Measurements from ENCODE around the gene ARHGEF12. TPM values are rescaled to one million over a fixed set of nuclear protein-coding genes. Genes with fewer than 3 reads are reported as not detected.

Gene ARHGEF12
- total RNA-seq, 1 donor from 2014 or later, result 114 TPM

- H3K27ac Mint-ChIP-seq (ENCODE audit: unreplicated experiment), result no peak overlapping the region
Measured at GRCh38 chr11:120381401-120381800, 45.2 kb downstream of the ARHGEF12 start.

GRCh38 chr11:120383518-120384155 is 47.4 kb downstream of the ARHGEF12 start:
- H3K9me3 Mint-ChIP-seq (ENCODE audit: unreplicated experiment), result peaks cover 3% of the 10 kb centered on the region
- peaks cover 92% of the 10 kb centered on the region for H3K4me1 Mint-ChIP-seq (ENCODE audit: unreplicated experiment)
- no peak for TF ChIP-seq CTCF (IDR thresholded peaks at IDR 0.05)

More at GRCh38 chr11:120381401-120381800, 45.2 kb downstream of the ARHGEF12 start:
- Mint-ChIP-seq H3K27me3 (ENCODE audit: unreplicated experiment) (no peaks in the 10 kb centered on the region), H3K36me3 (ENCODE audit: unreplicated experiment) (peaks cover 10% of the 10 kb centered on the region), H3K9me3 (ENCODE audit: unreplicated experiment) (peaks cover 10% of the 10 kb centered on the region), H3K4me1 (ENCODE audit: unreplicated experiment) (peaks cover 82% of the 10 kb centered on the region), H3K4me3 (ENCODE audit: unreplicated experiment) (no peak overlapping the region)
- DNase-seq (ENCODE audit: extremely low spot score, unreplicated experiment), result no peak
- no peak for TF ChIP-seq CTCF (IDR thresholded peaks at IDR 0.05)

GRCh38 chr11:120384476-120384875 is 48.3 kb downstream of the ARHGEF12 start:
- Mint-ChIP-seq H3K36me3 (ENCODE audit: unreplicated experiment) (peaks cover 2% of the 10 kb centered on the region), H3K4me3 (ENCODE audit: unreplicated experiment) (no peak overlapping the region), H3K27me3 (ENCODE audit: unreplicated experiment) (no peaks in the 10 kb centered on the region), H3K27ac (ENCODE audit: unreplicated experiment) (peak overlapping the region; percentile 64), H3K4me1 (ENCODE audit: unreplicated experiment) (peaks cover 86% of the 10 kb centered on the region), H3K9me3 (ENCODE audit: unreplicated experiment) (no peaks in the 10 kb centered on the region)
- DNase-seq (ENCODE audit: extremely low spot score, unreplicated experiment), result no peak
- no peak for TF ChIP-seq CTCF (IDR thresholded peaks at IDR 0.05)

More at GRCh38 chr11:120383518-120384155, 47.4 kb downstream of the ARHGEF12 start:
- Mint-ChIP-seq H3K27ac (ENCODE audit: unreplicated experiment) (no peak overlapping the region), H3K4me3 (ENCODE audit: unreplicated experiment) (no peak overlapping the region), H3K36me3 (ENCODE audit: unreplicated experiment) (peaks cover 5% of the 10 kb centered on the region), H3K27me3 (ENCODE audit: unreplicated experiment) (no peaks in the 10 kb centered on the region)
- no peak for DNase-seq (ENCODE audit: extremely low spot score, unreplicated experiment)

- H3K4me1 Mint-ChIP-seq (ENCODE audit: unreplicated experiment), result peaks cover 80% of the 10 kb centered on the region
Measured at GRCh38 chr11:120385110-120385509, 48.9 kb downstream of the ARHGEF12 start.

More at GRCh38 chr11:120385110-120385509, 48.9 kb downstream of the ARHGEF12 start:
- Mint-ChIP-seq H3K9me3 (ENCODE audit: unreplicated experiment) (peaks cover 4% of the 10 kb centered on the region), H3K36me3 (ENCODE audit: unreplicated experiment) (peaks cover 5% of the 10 kb centered on the region), H3K4me3 (ENCODE audit: unreplicated experiment) (no peak overlapping the region), H3K27ac (ENCODE audit: unreplicated experiment) (peak overlapping the region; percentile 64), H3K27me3 (ENCODE audit: unreplicated experiment) (no peaks in the 10 kb centered on the region)
- TF ChIP-seq CTCF (IDR thresholded peaks at IDR 0.05), result no peak
- DNase-seq (ENCODE audit: extremely low spot score, unreplicated experiment), result no peak

Data from osteocyte (in vitro differentiated cells).